Kidney (tissue), 14 donors: ENCODE results near the gene GDI1. TPM values are rescaled to one million over a fixed set of nuclear protein-coding genes. Genes with fewer than 3 reads are reported as not detected.

Experiments
- DNase-seq, 5 donors: peaks; one replicate each; pipeline ENCODE4 v3.0.0-alpha.2; 2013 to 2020
- FAIRE-seq: peaks from 2 replicates; lab custom pipeline; 2012; peaks lifted over from hg19 to GRCh38; lab: Jason Lieb, UNC
- H3K27ac ChIP-seq, 2 donors: one replicate each; pipeline ENCODE4 v1.7.0; 2013; ENCODE audit warnings: low read depth in 2 of 2, low read length in 2 of 2, inconsistent platforms in 1 of 2
- H3K27me3 ChIP-seq: one replicate; pipeline ENCODE4 v1.7.1; 2013; ENCODE audit warnings: low read length, inconsistent platforms; ENCODE audit not compliant: control insufficient read depth, insufficient read depth
- H3K36me3 ChIP-seq, 3 donors: one replicate each; pipeline versions ENCODE4 v1.7.0 to v1.7.1; 2013; ENCODE audit warnings: low read length in 3 of 3, control low read depth in 1 of 3, inconsistent platforms in 1 of 3; ENCODE audit not compliant: insufficient read depth in 3 of 3, control insufficient read depth in 2 of 3
- H3K4me1 ChIP-seq, 3 donors: one replicate each; pipeline versions ENCODE4 v1.7.0 to v1.7.1; 2013; ENCODE audit warnings: low read length in 3 of 3, inconsistent platforms in 1 of 3, low read depth in 1 of 3; ENCODE audit not compliant: control insufficient read depth in 2 of 3, insufficient read depth in 2 of 3
- H3K4me3 ChIP-seq, 3 donors: one replicate each; pipeline versions ENCODE4 v1.7.0 to v1.8.1; 2013; ENCODE audit warnings: low read length in 3 of 3, control low read depth in 1 of 3, inconsistent platforms in 1 of 3
- H3K9ac ChIP-seq, 3 donors: one replicate each; pipeline versions ENCODE4 v1.7.0 to v1.7.1; 2013; ENCODE audit warnings: low read length in 3 of 3, control low read depth in 1 of 3, inconsistent platforms in 1 of 3
- H3K9me3 ChIP-seq, 3 donors: one replicate each; pipeline versions ENCODE4 v1.7.0 to v1.7.1; 2013; ENCODE audit warnings: low read length in 3 of 3, control low read depth in 1 of 3, inconsistent platforms in 1 of 3; ENCODE audit not compliant: control insufficient read depth in 2 of 3, insufficient read depth in 1 of 3
- intact Hi-C: fragments of 100-400 bp; cut with DNase I; formaldehyde crosslinking; loops from one replicate; pipeline ENCODE4 v1.11.1; 2022
- polyA plus RNA-seq: library from polyadenylated mRNA; stranded (reverse); fragments of 350-450 nt; fragmentation: Illumina TruSeq; extraction: RNeasy Lipid Tissue Mini Kit (QIAGEN cat#74804); gene quantifications from one replicate; pipeline ENCODE4 v1.2.3, GENCODE V29; 2014; ENCODE audit warnings: low read depth, low replicate concordance; ENCODE audit not compliant: insufficient read depth
- total RNA-seq: library from RNA; stranded (reverse); fragmentation: NEBNext Ultra II Directional; extraction: Animal tissue kit (Norgen Biotek cat#: 25700); gene quantifications from one replicate; pipeline ENCODE4 v1.2.1, GENCODE V29; 2021
- TF ChIP-seq, protein P1 (sequence below): IDR thresholded peaks from 3 replicates; pipeline ENCODE4 v1.5.1; 2012; ENCODE audit warnings: mild to moderate bottlenecking, moderate library complexity, borderline replicate concordance; ENCODE audit not compliant: insufficient read depth; ENCODE audit errors: extremely low read depth
- donor health status: control.
- donor health status: control.
- donor health status: control.
- donor health status: control.
- donor health status: control.
- donor health status: DM: yes; HTN: yes; CAD: no.
- donor health status: Normal renal cell carcinoma (clear cell type).

GDI1 gene
- total and polyA plus RNA-seq, 2 donors from 2014 or later, result 92.5 to 116 TPM

DNA sequence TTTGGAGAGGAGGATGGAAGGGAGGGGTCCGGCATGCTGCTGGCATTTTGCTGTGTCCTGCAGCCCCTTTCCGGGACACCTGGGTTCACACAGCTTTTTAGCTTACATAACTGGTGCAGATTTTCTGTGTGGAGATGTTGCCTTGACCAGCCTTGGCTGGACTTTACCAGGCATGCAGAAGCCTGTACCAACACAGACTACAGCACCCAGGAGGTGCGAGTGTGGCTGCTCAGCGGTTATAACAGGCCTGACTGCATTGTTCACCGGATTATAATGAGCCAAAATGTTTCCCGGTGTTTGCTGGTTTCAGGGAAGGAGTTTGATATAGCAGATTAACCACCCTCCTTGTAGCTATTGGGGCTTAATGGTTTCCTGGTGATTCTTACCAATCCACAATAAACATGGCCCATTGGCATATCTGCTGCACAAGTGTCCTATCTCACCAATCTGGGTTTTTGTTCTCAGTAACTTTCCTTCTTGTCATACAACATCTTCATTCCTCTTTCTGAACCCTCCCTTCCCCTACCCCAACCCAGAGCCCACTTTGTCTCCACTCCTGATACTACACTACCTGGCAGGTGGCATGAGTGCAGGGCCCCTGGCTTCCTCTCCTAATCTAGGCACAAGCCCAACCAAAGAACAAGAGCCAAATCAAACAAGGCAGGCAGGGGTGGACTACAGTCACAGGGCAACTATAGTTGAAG, 34.9 kb upstream of the GDI1 start:
- no peak for FAIRE-seq
- no peak for DNase-seq
- no peak overlapping the region for H3K9ac ChIP-seq
- H3K4me1 ChIP-seq, result peaks cover 0 to 19% (median 7%) of the 10 kb centered on the region in 3 donors
- TF ChIP-seq, protein P1, sequence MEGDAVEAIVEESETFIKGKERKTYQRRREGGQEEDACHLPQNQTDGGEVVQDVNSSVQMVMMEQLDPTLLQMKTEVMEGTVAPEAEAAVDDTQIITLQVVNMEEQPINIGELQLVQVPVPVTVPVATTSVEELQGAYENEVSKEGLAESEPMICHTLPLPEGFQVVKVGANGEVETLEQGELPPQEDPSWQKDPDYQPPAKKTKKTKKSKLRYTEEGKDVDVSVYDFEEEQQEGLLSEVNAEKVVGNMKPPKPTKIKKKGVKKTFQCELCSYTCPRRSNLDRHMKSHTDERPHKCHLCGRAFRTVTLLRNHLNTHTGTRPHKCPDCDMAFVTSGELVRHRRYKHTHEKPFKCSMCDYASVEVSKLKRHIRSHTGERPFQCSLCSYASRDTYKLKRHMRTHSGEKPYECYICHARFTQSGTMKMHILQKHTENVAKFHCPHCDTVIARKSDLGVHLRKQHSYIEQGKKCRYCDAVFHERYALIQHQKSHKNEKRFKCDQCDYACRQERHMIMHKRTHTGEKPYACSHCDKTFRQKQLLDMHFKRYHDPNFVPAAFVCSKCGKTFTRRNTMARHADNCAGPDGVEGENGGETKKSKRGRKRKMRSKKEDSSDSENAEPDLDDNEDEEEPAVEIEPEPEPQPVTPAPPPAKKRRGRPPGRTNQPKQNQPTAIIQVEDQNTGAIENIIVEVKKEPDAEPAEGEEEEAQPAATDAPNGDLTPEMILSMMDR, result no peak
- no peaks in the 10 kb centered on the region for H3K9me3 ChIP-seq
- peaks cover 2 to 15% (median 8%) of the 10 kb centered on the region in 3 donors for H3K36me3 ChIP-seq
- H3K4me3 ChIP-seq, result no peak overlapping the region
- H3K27me3 ChIP-seq, result no peaks in the 10 kb centered on the region
- no peak overlapping the region for H3K27ac ChIP-seq
- intact Hi-C loops, result no loop called here

- no peaks in the 10 kb centered on the region for H3K27me3 ChIP-seq
- no peak for FAIRE-seq
- TF ChIP-seq, protein P1, result no peak
- H3K9me3 ChIP-seq, result no peaks in the 10 kb centered on the region
- H3K9ac ChIP-seq, result no peak overlapping the region
- H3K4me1 ChIP-seq, result peaks cover 0 to 18% (median 7%) of the 10 kb centered on the region in 3 donors
- DNase-seq, result peak in 1 of 5 donors; percentile 73
- H3K27ac ChIP-seq, result no peak overlapping the region
- no peak overlapping the region for H3K4me3 ChIP-seq
- H3K36me3 ChIP-seq, result peaks cover 2 to 15% (median 8%) of the 10 kb centered on the region in 3 donors
- intact Hi-C loops, result no loop called here
Measured at GRCh38 chrX:154402622-154403127, 34.3 kb upstream of the GDI1 start.

GRCh38 chrX:154403192-154403591, 33.8 kb upstream of the GDI1 start:
- Histone ChIP-seq H3K27me3 (no peaks in the 10 kb centered on the region), H3K36me3 (peaks cover 2 to 15% (median 8%) of the 10 kb centered on the region in 3 donors), H3K4me3 (no peak overlapping the region), H3K9me3 (no peaks in the 10 kb centered on the region), H3K4me1 (peaks cover 0 to 18% (median 7%) of the 10 kb centered on the region in 3 donors), H3K27ac (no peak overlapping the region), H3K9ac (no peak overlapping the region)
- no peak for FAIRE-seq
- DNase-seq, result no peak
- TF ChIP-seq, protein P1, result no peak
- intact Hi-C loops, result no loop called here
